Sigmoid colon (tissue), 4 donors: ENCODE results near the gene TEKT4.

Experiments used
- CTCF ChIP-seq, 4 experiments: fragments of 450-650 bp in 3 of 4; fragments of 200-600 bp in 1 of 4; IDR thresholded peaks; one replicate each; pipeline ENCODE4 v1.5.1; 2016 to 2019; ENCODE audit warnings: antibody characterized with exemption in 4 of 4, mild to moderate bottlenecking in 3 of 4, moderate library complexity in 2 of 4
- EP300 ChIP-seq, 4 donors: sonication (generic); formaldehyde crosslinking; IDR thresholded peaks; one replicate each; pipeline ENCODE4 v1.6.1; 2017; ENCODE audit warnings: antibody characterized with exemption in 4 of 4
- POLR2A ChIP-seq, 2 donors: fragments of 450-650 bp; IDR thresholded peaks; one replicate each; pipeline ENCODE4 v1.6.1; 2016; ENCODE audit warnings: antibody characterized with exemption in 2 of 2, mild to moderate bottlenecking in 2 of 2, moderate library complexity in 2 of 2
- POLR2AphosphoS5 ChIP-seq, 4 donors: sonication (generic); formaldehyde crosslinking; IDR thresholded peaks; one replicate each; pipeline ENCODE4 v1.6.1; 2017; ENCODE audit warnings: antibody characterized with exemption in 4 of 4

GRCh38 chr2:94869131-94869530 lies 2.1 kb upstream of the TEKT4 start:
- TF ChIP-seq POLR2A (IDR thresholded peaks at IDR 0.05) (no peak), CTCF (IDR thresholded peaks at IDR 0.05) (no peak), EP300 (IDR thresholded peaks at IDR 0.05) (no peak), POLR2AphosphoS5 (IDR thresholded peaks at IDR 0.05) (no peak)
